Fibroblast of the conjunctiva (primary cell): Measurements from ENCODE around the gene TRMT11.
A peak's percentile ranks its signal among the peaks of the same experiment; 100 is the strongest.
"Not testable (repeated sequence)": the region's sequence is repeated elsewhere in the genome, so short reads cannot be mapped to it uniquely, and the experiment has no call there.

Experiments
- DNase-seq: peaks from one replicate; pipeline ENCODE4 v3.0.0-alpha.2; 2010; ENCODE audit warnings: low read depth

TRMT11 gene

DNA sequence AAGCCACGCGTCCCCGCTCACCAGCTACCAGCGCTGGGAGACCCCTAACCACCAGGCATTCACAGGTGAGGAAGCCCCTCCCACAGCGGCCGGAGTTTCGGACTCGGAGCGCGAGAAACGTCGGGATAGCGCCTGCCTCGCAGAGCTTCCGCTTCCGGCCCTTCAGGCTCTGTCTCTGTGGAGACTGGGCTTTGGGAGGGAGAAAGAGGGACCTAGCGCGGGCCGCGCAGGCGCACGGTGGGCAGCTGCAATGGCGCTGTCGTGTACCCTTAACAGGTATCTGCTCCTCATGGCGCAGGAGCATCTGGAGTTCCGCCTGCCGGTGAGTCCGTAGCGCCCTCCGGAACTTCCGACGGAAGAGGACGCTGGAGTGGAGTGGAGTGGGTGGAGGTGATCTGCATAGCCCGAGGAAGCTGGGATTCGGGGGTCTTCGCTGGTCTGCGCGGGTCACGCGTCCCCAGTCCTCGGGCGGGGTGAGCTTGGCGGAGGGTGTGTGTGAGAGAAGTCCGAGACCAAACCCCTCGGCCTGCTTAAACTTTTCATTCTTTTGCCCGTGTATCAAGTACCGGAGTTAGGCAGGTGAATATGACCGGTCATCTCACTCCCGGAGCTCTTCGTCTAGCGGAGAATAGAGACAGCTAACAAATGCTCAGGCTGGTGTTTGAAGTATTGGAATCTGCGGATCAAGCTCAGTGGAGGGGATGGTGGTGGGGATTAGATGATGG is at the start of gene TRMT11:
Gene TRMT11, plus strand, starts transcription at position 240 of the 725 bp plus-strand sequence. Its CDS starts 11 bp downstream, at position 251.
- peak; percentile 73 for DNase-seq

DNA sequence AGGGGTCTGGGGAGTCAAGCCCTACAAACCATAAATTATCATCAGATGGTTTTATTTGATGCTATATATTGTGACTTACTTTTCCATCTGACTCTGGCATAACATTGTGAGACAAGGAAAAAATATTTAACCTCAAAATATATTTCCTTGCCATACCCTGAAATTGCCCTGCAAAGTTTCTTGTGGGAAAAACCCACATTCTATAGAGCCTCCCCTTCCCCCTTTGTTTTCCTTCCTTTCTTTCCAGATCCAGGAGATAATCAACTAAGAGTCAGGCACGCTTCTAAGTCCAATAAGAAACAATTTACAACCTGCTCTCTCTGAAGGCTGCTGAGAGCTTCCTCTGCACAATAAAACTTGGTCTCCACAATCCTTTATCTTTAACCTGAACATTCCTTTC is 47.3 kb upstream of the TRMT11 start:
- no peak for DNase-seq

DNA sequence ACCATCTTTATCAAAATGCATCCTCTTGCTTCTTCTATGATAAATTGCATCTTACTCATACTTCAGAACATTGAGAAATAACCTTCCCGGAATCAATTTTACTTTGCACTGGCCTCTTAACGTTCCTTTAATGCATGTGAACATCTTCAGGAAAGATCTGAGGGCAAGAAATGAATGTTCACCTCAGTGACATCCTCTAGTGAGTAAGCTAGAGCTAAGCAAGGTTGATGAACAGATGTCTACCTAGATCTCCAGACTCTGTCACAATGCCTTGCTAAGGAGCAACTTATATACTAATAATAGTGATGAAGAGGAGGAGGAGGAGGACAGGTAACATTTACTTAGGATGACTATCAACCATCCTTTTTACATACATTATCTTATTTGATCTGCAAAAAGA is 46.5 kb upstream of the TRMT11 start:
- no peak for DNase-seq

DNA sequence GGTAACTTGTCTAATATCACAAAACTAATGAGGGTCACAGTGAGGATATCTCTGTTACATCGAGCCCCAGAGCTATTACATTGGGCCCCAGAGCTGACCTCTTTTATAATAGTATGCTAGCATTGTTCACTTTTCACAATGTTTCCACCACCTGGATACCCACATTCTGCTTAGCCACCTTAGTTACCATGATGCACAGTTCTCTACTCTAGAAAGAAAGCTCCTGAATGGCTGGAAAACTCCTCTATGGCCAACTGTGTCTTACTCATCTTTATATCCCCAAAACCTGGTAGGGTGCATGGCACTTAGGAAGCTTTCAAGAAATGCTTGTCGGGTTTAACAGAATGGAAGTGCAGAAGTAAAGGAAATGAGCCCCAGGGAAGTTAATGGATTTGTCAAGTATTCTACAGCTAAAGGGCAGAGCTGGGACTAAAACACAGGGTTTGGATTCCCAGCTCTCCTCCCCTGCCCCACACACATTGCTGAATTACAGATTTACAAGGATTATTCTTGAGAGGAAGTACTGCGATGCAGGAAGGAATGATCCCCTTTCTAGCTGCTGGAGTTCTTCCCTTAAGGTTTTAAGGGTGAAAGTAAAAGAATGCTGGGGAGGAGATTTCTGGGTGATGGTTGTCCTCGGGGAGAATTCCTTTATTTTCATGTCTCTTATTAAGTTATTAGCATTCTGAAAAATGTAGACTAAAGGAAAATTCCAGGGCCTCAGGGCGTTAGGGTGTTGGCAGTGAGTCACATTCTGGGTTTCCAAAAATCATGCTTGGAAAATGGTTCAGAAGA is 45.9 kb upstream of the TRMT11 start:
- no peak for DNase-seq

DNA sequence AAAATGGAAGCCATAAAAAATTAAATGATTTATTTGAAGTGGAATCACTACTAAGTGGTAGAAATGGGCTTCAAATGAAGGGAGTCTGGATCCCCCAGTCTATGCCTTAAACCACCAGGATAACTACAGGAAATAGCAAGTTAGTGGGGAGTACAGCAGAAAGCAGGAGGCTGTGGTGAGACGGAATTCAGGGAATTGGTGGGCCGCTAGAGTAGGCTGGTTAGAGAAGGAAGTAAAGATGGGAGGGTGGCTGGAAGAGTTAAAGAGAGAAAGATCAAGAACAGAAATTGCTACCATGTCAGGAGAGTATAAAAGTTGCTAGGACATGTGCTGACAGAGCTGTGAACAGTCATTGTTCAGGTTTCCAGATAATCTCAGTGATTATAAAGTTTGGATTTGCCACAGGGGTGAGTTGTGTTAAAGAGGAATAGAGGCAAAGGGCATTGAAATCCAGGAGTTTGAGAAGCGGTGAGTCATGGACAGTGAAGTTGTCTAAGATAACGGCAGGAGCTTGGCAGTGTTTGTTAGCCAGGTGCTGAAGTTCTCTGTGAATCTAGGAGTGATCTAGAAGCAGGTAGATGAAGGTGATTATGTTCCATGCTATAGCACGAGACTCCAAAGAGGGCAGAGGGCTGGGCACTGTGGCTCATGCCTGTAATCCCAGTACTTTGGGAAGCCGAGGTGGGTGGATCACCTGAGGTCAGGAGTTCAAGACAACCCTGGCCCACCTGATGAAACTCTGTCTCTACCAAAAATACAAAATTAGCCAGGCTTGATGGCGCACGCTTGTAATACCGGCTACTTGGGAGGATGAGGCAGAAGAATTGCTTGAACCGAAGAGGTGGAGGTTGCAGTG is 43.4 kb upstream of the TRMT11 start:
- no peak for DNase-seq

DNA sequence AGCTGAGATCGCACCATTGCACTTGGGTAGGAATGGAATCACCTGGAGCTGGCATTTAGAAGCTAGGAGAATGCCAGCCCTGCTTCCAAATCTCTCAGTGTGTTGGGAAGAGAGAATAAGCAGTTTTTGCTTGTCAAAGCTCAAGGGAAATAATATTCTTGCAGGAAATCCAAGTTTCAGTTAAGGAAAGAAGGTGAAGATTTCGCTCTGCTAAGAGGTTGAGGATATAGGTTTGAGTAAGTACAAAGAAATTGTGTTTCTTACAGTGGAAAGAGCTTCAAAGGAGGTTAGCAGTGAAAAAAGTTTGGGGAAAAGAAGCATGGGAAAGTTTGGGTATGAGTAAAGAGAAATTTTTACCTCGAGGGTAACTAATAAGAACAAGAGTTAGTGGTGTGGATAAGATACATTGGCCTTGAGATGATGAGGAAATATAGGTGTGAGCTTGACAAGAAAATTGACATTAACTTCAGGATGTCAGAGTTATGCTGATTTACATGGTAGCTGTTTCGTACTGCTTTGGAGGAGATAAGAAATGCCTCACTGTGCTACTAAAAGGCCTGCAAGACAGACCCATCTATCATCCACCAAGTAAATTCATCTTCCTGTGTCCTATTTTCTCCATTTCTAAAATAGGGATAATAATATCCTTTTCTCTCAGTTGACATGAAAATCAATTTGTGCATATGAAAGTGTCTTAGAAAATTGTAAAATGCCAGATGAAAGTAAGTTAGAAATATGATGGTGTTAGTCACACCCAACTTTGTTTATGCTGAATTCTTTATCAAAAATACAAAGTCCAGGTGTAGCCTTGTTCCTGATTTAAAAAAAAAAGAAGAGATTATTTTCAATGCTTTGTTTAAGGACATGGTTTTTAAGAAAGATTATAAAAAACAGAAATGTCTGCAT is 42.6 kb upstream of the TRMT11 start:
- no peak for DNase-seq

DNA sequence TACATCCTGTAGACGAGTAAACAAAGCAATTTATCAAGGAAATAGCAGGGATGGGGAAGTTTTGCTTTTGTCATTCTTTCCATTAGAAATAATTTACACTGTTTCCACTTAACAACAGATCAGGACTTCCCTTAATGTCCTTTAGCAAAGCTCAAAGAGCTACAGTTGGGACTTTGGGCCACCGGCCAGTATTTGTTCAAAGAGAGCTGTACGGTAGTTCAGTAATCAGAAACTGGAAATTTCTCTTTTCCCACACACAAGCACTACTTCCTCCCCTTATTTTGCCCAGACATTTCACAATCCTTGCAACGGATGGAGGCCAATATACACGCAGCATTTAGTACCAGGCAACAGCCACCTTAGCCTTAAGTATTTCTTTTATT is 41.9 kb upstream of the TRMT11 start:
- no peak for DNase-seq

DNA sequence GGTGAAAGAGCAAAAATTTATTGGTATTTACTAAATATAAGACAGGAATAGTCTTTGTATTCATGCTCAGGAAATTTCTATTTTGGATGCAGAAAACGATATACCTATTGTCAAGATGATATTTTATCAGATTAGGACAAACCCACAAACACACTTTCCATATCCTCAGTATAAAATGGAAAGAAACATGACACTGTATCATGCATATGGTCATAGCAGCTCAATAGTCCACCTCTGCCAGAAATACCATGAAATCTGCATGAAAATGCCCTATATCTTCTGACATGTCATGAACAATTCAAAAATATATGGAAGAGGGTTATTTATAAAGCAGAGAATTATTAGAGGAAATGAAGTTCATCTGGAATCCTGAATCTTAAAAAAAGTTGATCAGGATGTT is 41.4 kb upstream of the TRMT11 start:
- DNase-seq = no peak

DNA sequence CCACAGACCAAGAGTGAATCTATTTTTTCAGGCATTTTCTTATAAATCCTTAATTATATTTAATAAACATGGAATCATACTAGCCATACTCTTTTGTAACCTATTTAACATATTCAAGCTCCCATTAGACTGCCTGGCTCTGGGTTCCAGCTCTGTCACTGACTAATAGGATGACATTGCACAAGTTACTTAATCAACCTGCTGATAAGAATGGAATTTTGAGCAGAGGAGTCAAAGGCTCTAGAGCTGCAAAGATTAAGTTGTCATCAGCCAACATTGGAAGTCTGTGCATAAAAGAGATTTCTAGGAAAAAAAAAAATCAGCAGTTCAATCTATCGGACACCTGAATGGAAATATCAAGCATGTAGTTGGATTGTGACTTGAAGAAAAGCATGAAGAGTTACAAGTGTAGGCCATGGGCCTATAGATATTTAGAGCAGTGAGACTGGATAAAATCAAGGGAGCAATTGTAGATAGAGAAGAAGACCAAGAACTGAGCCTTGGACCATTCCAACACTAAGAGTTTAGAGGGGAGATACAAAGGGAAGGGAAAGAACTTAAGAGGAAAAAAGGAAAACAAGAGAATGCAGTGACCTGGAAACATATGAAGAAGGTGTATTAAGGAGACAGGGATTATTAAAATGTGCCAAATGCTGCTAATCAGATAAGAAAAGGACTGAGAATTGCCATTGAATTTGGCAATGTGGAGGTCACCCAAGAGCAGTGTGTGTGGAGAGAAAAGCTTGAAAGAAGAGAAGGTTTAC is 40.8 kb upstream of the TRMT11 start:
- DNase-seq = no peak

DNA sequence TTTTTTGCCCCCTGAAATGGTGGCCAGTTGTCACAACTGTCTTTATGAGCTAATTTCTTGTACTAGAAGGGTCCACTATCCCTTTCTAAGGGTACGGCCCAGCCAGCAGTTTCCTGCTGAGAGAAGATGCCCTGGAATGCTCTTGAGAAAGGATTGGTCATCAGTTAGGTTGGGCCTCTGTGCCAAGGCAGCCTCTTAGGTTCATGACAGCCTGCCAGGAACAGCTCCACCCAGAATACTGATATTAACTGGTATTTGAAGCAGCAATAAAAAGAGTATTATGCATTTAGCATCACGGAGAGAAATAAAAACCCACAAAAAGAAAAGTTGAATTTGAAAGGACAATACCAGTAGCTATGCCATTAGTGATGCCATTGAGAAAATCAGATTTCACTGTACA is 38.7 kb upstream of the TRMT11 start:
- no peak for DNase-seq

DNA sequence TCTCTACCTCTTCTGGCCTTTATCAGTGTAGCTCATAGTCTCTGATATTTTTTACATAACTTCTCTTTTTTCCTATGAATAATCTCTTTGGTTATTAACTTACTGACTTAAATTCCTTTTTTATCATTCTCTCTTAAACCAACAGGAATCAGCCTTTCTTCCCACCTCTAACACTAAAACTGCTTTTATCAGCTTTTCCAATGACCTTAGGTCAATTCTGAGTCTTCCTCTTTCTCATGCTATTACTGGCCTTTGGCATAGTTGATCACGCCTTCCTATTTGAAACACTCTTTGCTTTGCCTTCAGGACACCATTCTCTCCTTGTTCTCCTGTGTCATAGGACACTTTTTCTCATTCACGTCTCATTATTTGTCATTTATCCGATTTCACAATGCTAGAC is 37.9 kb upstream of the TRMT11 start:
- DNase-seq = no peak

DNA sequence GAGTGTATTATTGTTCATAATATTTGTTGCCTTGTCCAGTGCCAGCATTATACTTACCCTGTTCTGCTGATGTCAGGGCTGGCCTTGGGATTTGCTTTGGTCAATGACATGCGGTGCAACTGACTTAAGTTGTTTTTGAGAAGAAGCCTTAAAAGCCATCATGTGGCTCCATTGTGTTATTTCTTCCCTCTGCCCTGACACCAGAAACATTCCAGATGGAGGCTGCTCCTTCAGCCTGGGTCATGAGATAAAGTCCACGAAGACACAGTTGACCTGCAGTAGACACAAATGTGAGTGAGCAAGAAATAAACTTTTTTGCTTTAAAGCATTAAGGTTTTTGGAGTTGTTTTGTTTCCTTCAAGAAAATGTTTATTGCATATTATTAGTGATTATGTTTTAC is 37.3 kb upstream of the TRMT11 start:
- no peak for DNase-seq

DNA sequence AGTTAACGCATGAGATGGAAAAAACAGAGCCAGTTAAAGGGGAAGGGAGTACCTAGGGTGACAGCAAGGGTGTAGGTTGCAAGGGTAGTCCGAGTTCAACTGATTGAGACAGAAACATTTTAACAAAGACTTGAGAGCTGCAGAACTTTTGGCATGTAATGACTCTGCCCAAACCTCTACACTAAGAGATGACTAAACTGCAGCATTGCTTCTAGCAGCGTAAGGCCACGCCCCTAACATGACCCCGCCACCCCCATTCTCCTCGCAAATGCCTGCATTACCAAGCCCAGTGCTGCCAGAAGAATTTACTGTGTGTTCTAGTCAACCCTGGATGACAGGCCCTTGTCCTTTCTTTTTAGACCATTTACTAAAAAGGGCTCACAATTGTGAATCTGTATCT is 36.0 kb upstream of the TRMT11 start:
- DNase-seq = no peak

DNA sequence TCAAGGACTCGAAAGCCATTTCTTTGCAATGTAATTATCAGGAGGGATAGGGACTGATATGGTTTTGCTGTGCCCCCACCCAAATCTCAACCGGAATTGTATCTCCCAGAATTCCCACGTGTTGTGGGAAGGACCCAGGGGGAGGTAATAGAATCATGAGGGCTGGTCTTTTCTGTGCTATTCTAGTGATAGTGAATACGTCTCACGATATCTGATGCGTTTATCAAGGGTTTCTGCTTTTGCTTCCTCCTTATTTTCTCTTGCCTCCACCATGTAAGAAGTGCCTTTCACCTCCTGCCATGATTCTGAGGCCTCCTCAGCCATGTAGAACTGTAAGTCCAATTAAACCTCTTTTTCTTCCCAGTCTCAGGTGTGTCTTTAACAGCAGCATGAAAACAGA is 35.6 kb upstream of the TRMT11 start:
- not testable (repeated sequence) for DNase-seq

DNA sequence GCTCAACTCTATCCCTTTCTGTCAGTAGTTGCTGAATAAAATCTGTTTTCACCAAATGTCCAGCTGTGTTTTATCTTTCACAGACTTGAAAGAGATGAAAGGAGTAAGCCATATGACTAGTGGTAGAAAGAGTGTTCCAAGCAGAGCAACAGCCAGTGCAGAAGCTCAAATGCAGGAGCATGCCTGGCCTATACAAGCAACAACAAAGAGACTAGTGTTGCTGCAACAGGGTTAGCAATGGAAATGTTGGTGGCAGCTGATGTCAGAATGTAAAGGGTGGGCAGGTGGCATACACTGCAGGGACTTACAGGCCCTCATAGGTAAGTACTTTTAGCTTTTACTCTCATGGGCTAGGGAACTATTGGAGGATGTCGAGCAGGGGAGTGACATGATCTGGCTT is 35.0 kb upstream of the TRMT11 start:
- no peak for DNase-seq

DNA sequence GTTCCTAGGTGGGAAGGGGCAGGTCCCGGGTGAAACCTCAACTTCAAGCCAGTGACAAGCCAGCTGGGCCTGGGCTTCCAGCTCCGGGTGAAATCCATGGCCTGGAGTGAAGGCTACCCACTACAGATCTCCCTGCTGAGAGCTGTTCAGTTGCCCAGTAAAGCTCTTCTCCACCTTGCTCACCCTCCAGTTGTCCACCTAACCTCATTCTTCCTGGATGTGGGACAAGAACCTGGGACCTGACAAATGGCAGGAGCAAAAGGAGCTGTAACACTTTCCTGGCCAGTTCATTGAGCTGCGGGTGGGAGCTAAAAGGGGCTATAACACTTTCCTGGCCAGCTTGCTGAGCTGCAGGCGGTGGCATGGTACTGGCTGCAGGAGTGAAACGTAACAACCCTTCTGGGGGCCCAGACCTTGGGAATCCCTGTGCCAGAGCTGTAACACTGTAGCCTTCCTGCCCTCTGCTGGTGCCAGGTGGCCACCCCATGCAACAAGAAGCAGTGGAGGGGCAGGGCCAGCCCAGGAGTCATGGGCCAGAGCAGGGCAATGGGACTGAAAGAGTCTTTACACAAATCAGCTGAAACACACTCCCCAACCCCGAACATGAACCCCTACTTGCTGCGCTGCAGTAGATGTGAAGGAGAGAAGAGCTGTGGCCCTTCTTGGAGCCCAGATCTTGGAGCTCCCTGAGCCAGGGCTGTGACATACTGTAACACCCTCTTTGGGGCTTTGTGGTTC is 33.4 kb upstream of the TRMT11 start:
- DNase-seq = no peak

DNA sequence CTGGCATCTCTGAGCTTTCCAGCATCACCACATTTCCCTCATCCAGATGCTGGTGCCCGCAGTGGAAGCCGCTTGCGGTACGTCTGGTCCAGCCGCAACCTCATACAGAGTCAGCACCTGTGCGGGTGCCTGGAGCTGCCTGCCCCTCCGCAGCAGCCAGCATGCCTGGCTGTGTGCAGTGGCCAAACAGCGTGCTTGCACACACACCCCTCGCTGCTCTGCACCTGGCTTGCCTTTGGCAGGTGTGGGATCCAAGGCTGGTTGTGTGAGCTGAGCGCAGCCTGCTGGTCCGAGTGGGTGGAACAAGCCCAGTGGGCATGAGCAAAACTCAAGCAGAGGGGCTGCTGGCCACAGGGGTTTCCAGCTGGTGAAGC is 32.9 kb upstream of the TRMT11 start:
- no peak for DNase-seq

DNA sequence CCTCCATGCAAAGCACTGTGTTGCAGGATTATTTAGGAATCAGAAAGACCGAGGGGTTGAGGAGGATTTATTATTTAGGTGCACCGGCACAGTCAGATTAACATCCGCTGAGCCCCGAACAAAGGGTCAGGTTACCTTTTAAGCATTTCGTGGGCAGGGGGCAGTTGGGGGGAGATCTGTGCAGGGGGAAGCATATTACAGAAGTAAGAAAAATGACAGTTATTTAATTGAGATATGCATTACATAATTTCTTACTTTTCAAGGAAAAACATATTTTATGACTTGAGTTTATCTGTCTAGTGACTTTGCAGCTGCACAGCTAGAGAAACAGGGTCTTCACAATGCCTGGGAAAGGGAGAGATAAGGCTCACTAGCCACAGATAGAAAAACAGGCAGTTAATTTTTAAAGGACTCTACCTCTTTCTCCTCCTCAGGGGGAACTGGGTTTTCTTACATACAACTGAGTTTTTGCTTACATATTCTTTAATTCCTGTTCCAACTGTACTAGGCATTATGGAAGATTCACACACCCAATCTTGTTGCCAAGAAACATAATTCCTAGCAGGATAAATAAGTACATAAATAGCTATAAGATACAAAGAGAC is 31.5 kb upstream of the TRMT11 start:
- DNase-seq = no peak

DNA sequence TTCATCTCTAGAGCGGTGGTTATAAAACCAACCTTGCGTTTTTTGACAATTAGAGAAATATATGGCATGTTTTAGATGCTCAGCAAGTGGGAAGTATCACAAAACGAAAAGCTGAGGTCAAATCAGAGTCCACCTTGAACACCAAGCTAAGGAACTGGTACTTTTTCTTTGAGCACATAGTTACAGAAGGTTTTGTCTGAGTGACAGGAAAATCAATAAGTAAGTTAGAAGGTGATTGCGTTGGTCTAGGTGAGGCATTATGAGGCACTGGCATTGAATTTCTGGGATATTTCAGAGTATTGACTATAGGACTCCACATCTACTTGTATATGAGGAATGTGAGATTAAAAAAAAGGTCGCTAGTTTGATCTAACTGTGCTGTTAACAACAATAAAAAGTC is 30.4 kb upstream of the TRMT11 start:
- DNase-seq = no peak
